Measurements from ENCODE around the gene NEO1. TPM values are rescaled to one million over a fixed set of nuclear protein-coding genes. Genes with fewer than 3 reads are reported as not detected.

The NEO1 gene
- total and polyA plus RNA-seq, 2 of the 13 experiments (the other 11 are each of a cell fraction or from before 2014, with no cell fraction given), result 8.4 to 11.0 TPM

GRCh38 chr15:73346735-73347312, 294.6 kb downstream of the NEO1 start (continued):
- TF ChIP-seq CENPBD1 (CRISPR knock-in tag; IDR thresholded peaks at IDR 0.05; ENCODE audit: borderline replicate concordance, low read depth) (no peak), HNRNPL (IDR thresholded peaks at IDR 0.05; ENCODE audit: low read depth, low read length) (0 out of 2 replicates have a peak, but pooled peaks have one; percentile 48), ATM (IDR thresholded peaks at IDR 0.05; ENCODE audit: borderline replicate concordance) (no peak), MIXL1 (CRISPR knock-in tag; IDR thresholded peaks at IDR 0.05) (peak; percentile 57; the same call in 1 of the 2 replicates), KAT7 (CRISPR knock-in tag; IDR thresholded peaks at IDR 0.05; ENCODE audit: borderline replicate concordance) (no peak), ZNF264 (CRISPR knock-in tag; IDR thresholded peaks at IDR 0.05) (peak; percentile 67; the same call in 1 of the 2 replicates), GLMP (CRISPR knock-in tag; IDR thresholded peaks at IDR 0.05; ENCODE audit: borderline replicate concordance) (no peak), MXD1 (CRISPR knock-in tag; IDR thresholded peaks at IDR 0.05) (peak; percentile 53; the same call in 1 of the 2 replicates), ZNF766 (CRISPR knock-in tag; IDR thresholded peaks at IDR 0.05; ENCODE audit: borderline replicate concordance) (no peak; the same call in 1 of the 2 replicates), ZNF644 (CRISPR knock-in tag; IDR thresholded peaks at IDR 0.05; ENCODE audit: low read depth) (peak; percentile 62; the same call in 1 of the 2 replicates), SRSF1 (optimal IDR thresholded peaks at IDR 0.05; ENCODE audit: low read depth, low read length) (no peak), MAZ (IDR thresholded peaks at IDR 0.05; ENCODE audit: borderline replicate concordance, low read depth, low read length) (no peak), MAZ (CRISPR knock-in tag; IDR thresholded peaks at IDR 0.05; ENCODE audit: low read depth) (0 out of 2 replicates have a peak, but pooled peaks have one; percentile 55), KLF11 (CRISPR knock-in tag; IDR thresholded peaks at IDR 0.05) (0 out of 2 replicates have a peak, but pooled peaks have one; percentile 47), ZNF296 (CRISPR knock-in tag; conservative IDR thresholded peaks at IDR 0.05) (no peak), JUND (CRISPR knock-in tag; IDR thresholded peaks at IDR 0.05) (no peak), ZUFSP (CRISPR knock-in tag; IDR thresholded peaks at IDR 0.05; ENCODE audit: borderline replicate concordance) (no peak), ZNF619 (CRISPR knock-in tag; IDR thresholded peaks at IDR 0.05) (no peak), NCOA1 (CRISPR knock-in tag; IDR thresholded peaks at IDR 0.05) (no peak), NFKBIZ (CRISPR knock-in tag; IDR thresholded peaks at IDR 0.05) (0 out of 2 replicates have a peak, but pooled peaks have one; percentile 49), ZNF496 (CRISPR knock-in tag; IDR thresholded peaks at IDR 0.05; ENCODE audit: insufficient replicate concordance) (no peak), ZNF776 (CRISPR knock-in tag; IDR thresholded peaks at IDR 0.05) (no peak), ATF1 (CRISPR knock-in tag; IDR thresholded peaks at IDR 0.05) (no peak), FOXP4 (CRISPR knock-in tag; IDR thresholded peaks at IDR 0.05) (no peak), NFE2L2 (IDR thresholded peaks at IDR 0.05; ENCODE audit: low read length) (no peak)
